Prostate gland (tissue), 2 donors: Measurements from ENCODE around the gene PBX4. TPM values are rescaled to one million over a fixed set of nuclear protein-coding genes. Genes with fewer than 3 reads are reported as not detected.

Experiments
- DNase-seq: peaks from one replicate; pipeline ENCODE4 v3.0.0-alpha.2; 2019; ENCODE audit warnings: low spot score
- H3K27ac ChIP-seq, 2 donors: fragments of 200-600 bp; sonication (generic); 2 replicates each; pipeline ENCODE4 v1.5.1; 2017 to 2019
- H3K27me3 ChIP-seq: fragments of 200-600 bp; sonication (generic); replicated peaks from 2 replicates; pipeline ENCODE4 v1.5.1; 2019; ENCODE audit not compliant: insufficient read depth
- H3K36me3 ChIP-seq, 2 donors: fragments of 200-600 bp; sonication (generic); 1 replicate in 1 of 2; 2 replicates in 1 of 2; pipeline versions ENCODE4 v1.5.1 to v1.8.1; 2017 to 2019
- H3K4me1 ChIP-seq: fragments of 200-600 bp; sonication (generic); replicated peaks from 2 replicates; pipeline ENCODE4 v1.5.1; 2019
- H3K4me3 ChIP-seq, 2 donors: fragments of 200-600 bp; sonication (generic); 2 replicates each; pipeline ENCODE4 v1.5.1; 2017 to 2019
- H3K9me3 ChIP-seq: fragments of 200-600 bp; sonication (generic); 2 replicates; pipeline ENCODE4 v1.5.1; 2017
- POLR2A ChIP-seq: fragments of 450-650 bp; IDR thresholded peaks from one replicate; pipeline ENCODE4 v1.6.1; 2016; ENCODE audit warnings: antibody characterized with exemption, mild to moderate bottlenecking
- POLR2AphosphoS5 ChIP-seq: sonication (generic); formaldehyde crosslinking; IDR thresholded peaks from one replicate; pipeline ENCODE4 v1.6.1; 2017; ENCODE audit warnings: antibody characterized with exemption
- WGBS: methylation state at CpG from one replicate; pipeline ENCODE4 v1.1.5; 2018; 5-methylcytosine and 5-hydroxymethylcytosine counted together
- intact Hi-C: fragments of 100-400 bp; cut with DNase I; formaldehyde crosslinking; loops from one replicate; pipeline ENCODE4 v1.14.2; 2022
- total RNA-seq, 2 donors: library from RNA; depleted of rRNA; stranded (reverse); fragments of >200 nt; gene quantifications; one replicate each; pipeline ENCODE4 v1.1.0, GENCODE V29; 2016
- TF ChIP-seq, protein P1 (sequence below), 4 experiments: fragments of 200-600 bp in 2 of 4; fragments of 450-650 bp in 2 of 4; sonication (generic) in 2 of 4; IDR thresholded peaks; 1 replicate in 3 of 4; 2 replicates in 1 of 4; pipeline ENCODE4 v1.5.1; 2016 to 2019; ENCODE audit warnings: antibody characterized with exemption in 4 of 4, mild to moderate bottlenecking in 2 of 4, moderate library complexity in 2 of 4

Gene PBX4
- total RNA-seq, 2 donors from 2014 or later: 2.6 to 10.6 TPM

DNA sequence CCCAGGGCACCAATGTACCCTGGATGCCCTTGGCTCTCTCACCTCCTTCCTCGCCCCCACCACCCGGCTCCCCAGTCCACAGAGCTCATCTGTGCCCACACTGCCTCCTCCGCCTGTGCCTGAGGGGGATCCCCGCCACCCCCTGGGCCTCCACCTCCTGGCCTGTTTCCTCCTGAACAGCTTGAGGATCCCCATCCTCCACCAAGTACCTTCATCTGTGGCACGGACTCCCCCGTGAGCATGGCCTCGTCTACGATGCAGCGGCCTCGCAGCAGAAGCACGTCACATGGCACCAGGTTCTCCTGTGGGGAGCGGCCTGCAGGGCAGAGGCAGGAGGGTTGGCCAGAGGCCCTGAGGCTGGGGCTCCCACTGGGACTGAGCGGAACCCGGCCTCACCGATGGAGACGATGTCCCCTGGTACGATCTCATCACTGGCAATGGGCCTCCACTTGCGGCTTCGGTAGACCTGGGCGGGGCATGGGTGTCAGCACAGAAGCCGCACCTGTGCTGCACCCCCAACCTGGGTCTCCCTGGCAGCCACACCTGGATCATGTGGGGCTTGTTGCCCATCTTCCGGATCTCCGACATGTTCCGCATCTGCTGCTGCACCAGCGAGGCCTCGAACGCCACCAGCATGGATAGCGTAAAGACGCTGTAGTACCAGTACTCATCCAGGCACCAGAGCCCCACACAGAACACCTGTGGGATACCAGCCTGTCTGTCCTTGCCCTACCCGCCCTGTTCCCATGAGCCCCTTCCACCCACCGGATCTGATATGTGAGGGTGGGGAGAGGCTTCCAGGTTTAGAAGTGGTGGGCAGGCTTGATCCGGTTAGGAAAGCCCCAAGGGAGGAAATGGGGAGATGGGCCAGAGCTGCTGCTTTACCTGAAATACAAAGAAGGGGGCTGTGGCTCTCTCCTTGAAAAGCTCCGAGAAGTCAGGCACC, 38.2 kb upstream of the PBX4 start:
- H3K27me3 ChIP-seq: no peaks in the 10 kb centered on the region
- no peak overlapping the region for H3K4me3 ChIP-seq
- H3K27ac ChIP-seq: no peak overlapping the region
- intact Hi-C loops: no loop called here
- H3K4me1 ChIP-seq: no peaks in the 10 kb centered on the region
- H3K36me3 ChIP-seq: peaks cover 36 to 49% of the 10 kb centered on the region in 2 donors
- H3K9me3 ChIP-seq: no peaks in the 10 kb centered on the region
- no peak for DNase-seq
- 97% methylated on average over 24 of the region's 33 CpGs for WGBS
- TF ChIP-seq, protein P1, sequence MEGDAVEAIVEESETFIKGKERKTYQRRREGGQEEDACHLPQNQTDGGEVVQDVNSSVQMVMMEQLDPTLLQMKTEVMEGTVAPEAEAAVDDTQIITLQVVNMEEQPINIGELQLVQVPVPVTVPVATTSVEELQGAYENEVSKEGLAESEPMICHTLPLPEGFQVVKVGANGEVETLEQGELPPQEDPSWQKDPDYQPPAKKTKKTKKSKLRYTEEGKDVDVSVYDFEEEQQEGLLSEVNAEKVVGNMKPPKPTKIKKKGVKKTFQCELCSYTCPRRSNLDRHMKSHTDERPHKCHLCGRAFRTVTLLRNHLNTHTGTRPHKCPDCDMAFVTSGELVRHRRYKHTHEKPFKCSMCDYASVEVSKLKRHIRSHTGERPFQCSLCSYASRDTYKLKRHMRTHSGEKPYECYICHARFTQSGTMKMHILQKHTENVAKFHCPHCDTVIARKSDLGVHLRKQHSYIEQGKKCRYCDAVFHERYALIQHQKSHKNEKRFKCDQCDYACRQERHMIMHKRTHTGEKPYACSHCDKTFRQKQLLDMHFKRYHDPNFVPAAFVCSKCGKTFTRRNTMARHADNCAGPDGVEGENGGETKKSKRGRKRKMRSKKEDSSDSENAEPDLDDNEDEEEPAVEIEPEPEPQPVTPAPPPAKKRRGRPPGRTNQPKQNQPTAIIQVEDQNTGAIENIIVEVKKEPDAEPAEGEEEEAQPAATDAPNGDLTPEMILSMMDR (IDR thresholded peaks at IDR 0.05): no peak
- TF ChIP-seq POLR2A (no peak), POLR2AphosphoS5 (no peak)

DNA sequence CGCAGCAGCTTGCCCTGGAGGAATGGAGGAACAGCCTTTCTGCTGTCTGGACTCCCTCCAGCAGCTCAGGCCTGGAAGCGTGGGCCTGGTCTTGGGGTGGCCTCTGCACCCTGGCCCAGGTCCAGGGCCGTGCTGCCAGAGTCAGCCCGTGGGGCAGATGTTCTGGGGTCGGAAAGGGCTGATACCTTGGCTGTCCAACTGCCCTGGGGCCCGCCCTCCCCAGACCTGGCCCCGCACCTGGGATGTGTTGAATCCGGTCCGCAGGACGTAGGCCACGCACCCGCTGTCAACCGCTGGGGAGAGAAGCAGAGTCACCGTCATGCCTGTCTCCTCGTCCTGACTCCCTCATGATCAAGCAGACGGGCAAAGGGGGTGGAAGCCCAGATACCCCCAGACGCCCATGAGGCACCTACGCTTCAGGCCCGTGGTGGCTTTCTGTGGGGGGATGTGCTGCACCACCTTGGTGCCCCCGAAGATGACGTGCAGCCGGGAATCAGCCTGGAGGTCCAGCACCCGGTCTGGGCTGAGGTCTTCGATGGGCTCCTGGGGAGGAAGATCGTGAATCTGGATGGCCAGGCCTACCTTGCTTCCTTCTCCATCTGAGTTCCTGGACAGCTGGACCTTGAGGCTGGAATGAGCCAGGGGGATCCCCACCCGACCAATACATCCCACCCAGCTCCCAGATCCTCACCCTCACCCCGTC, 37.3 kb upstream of the PBX4 start:
- 93% methylated on average over 24 of the region's 27 CpGs for WGBS
- intact Hi-C loops: no loop called here
- no peak for DNase-seq
- Histone ChIP-seq H3K27me3 (no peaks in the 10 kb centered on the region), H3K36me3 (peaks cover 40 to 55% of the 10 kb centered on the region in 2 donors), H3K4me3 (no peak overlapping the region), H3K9me3 (no peaks in the 10 kb centered on the region), H3K27ac (no peak overlapping the region), H3K4me1 (no peaks in the 10 kb centered on the region)
- TF ChIP-seq, protein P1 (IDR thresholded peaks at IDR 0.05): no peak
- TF ChIP-seq POLR2A (no peak), POLR2AphosphoS5 (no peak)

DNA sequence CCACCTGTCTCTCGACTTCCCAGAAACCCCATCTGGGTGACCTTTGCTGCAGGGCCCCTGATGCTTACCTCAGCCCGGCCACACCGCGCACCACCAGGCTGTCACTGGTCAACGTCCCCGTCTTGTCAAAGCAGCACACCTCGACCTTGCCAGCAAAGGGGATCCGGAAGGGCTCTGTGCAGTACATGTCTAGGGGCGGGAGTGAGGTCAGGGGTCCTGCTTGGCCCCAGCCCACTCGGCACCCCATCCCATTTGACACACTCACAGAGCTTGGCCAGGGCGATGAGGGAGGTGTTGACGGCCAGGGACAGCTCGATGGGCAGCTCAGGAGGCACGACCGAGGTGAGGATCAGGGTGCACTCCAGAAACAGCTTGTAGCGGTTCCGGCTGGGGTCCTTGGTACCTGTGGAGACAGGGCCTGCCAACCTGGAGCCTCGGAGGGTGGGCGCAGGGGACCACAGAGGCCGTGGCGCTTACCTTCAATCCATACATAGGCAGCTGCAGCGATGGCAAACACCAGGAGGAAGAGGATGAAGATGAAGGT, 36.6 kb upstream of the PBX4 start:
- Histone ChIP-seq H3K36me3 (peaks cover 40 to 55% of the 10 kb centered on the region in 2 donors), H3K27ac (no peak overlapping the region), H3K4me1 (no peaks in the 10 kb centered on the region), H3K4me3 (no peak overlapping the region), H3K9me3 (no peaks in the 10 kb centered on the region), H3K27me3 (no peaks in the 10 kb centered on the region)
- TF ChIP-seq, protein P1 (IDR thresholded peaks at IDR 0.05): no peak
- TF ChIP-seq POLR2A (no peak), POLR2AphosphoS5 (no peak)
- intact Hi-C loops: no loop called here
- DNase-seq: no peak
- WGBS: 91% methylated on average over 11 of the region's 22 CpGs

DNA sequence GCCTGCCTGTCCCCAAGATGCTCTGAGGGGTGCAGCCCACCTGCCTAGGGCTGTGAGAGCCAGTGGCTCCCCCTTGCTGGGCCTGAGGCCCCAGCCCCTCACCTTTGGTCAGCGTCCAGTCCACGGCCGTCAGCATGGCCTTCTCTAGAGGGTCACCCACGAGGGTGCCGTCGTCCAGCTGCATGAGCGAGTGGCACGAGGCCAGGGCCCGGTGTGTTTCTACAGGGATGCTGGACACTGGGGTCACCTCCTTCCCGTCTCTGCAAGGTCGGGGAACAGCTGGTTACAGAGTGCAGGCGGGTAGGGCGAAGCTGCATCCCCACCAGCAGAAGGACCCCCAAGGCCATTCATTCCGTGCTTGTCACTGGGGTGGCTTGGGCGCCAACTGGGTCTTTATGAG, 36.0 kb upstream of the PBX4 start:
- H3K9me3 ChIP-seq: no peaks in the 10 kb centered on the region
- TF ChIP-seq POLR2AphosphoS5 (no peak), POLR2A (no peak)
- TF ChIP-seq, protein P1 (IDR thresholded peaks at IDR 0.05): no peak
- no peaks in the 10 kb centered on the region for H3K27me3 ChIP-seq
- intact Hi-C loops: no loop called here
- H3K4me3 ChIP-seq: no peak overlapping the region
- no peak for DNase-seq
- H3K36me3 ChIP-seq: peaks cover 40 to 55% of the 10 kb centered on the region in 2 donors
- H3K4me1 ChIP-seq: no peaks in the 10 kb centered on the region
- WGBS: 90% methylated on average over 15 of the region's 15 CpGs
- H3K27ac ChIP-seq: no peak overlapping the region
